Superior temporal gyrus (tissue), 1 donor: Measurements from ENCODE around the gene RNF113B.

Experiments
- DNase-seq: peaks from one replicate; pipeline ENCODE4 v3.0.0-alpha.2; 2016; ENCODE audit errors: extremely low spot score

RNF113B gene

DNA sequence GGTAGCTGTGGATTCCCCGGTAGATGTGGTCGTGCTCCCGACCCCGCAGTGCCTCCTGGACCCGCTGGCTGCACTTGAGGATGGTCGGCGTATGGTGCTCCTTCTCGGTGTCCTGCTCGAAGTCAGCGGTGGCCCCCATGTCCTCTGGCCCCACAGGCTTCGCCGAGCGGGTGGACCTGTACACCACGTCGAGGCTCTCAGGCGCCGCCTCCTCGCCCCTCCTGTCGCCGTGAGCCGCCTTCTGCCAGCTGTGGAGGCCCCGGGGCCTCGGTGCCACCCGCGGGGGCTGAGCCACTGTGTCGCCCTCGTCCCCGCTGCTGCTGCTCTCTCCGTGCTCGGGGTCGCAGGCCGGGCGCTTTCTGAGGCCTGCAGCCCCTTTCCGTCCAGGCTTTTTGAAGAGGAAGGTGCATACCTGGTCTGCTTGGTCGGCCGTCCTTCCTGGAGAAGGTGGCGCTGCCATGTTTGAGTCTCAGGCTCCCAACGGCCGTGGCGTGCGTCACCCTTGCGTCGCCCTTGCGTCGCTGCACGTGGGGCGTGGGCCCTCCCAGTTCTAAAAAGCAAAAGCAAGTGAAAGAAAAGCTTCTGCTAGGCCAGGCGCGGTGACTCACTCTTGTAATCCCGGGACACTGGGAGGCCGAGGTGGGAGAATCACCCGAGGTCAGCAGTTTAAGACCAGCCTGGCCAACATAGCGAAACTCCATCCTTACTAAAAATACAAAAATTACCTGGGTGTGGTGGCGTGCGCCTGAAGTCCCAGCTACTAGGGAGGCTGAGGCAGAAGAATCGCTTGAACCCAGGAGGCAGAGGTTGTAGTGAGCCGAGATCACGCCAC lies at the start of gene RNF113B:
TSS of gene RNF113B (minus strand) at position 493 of the 832 bp plus-strand sequence. CDS start at position 460, 33 bp downstream.
- DNase-seq, result no peak

GRCh38 chr13:98226496-98226895 lies 49.4 kb upstream of the RNF113B start:
- no peak for DNase-seq

DNA sequence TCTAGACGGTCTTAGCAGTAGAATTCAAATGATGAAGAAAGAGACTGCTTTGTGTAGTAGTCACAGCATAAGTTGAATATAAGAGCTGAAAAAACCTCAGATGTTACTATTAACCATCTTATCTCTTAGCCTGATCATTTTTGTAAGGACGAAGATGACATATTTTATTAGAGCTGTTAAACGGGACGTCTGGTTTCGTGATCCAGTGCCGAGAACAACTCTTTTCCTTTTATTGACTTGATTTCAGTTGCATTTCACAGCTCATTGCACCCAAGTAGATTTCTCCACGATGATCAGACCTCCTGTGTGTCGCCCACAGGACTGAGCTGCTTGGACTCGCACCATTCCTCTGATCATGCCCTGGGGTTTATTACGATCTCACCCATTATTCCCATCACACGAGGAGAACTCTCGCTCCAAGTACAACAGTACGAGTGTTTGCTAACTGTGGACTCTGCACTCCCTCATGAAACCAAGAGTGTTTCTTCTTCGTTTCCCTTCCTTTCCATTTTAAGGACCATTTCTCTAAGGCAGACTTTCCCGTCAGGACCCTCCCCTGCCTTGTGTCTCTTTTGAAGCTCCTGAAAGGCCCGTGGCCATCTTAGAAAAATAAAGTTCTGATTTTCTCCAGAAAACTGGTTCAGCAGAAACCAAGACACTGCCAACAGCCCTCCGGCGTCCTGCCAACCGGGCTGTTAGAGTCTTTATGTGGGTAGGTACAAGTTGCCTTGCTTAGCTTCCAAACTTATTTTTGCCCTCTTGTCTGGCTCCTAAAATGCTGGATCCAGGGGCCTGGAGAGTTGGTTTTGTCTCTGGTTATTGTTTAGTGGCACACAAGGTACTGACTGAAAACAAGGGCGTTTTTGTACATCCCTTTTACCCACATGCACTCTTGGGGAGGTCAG lies 48.2 kb upstream of the RNF113B start:
- peak; percentile 48 for DNase-seq

DNA sequence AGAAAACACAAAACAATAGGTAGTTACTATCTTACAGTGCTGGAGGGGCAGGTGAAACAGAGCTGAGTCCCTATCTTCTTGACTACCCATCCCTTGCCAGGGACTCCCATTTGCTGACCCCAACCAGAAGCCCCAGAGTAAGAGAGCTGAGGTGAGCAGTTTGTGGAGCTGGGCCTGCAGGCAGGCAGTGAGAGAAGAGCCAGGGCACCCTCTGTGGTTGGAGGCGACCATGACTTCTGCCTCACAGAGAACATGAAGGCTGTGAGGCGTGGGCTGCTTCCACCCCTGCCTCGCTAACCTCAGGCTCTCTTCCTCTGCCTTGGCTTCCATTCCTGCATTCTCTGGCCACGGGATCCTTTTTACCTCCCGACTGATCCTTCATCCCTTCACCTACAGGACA lies 47.5 kb upstream of the RNF113B start:
- no peak for DNase-seq

GRCh38 chr13:98223741-98224140 lies 46.7 kb upstream of the RNF113B start:
- DNase-seq, result no peak

GRCh38 chr13:98222816-98223215 lies 45.7 kb upstream of the RNF113B start:
- DNase-seq, result no peak

- no peak for DNase-seq
Observed at GRCh38 chr13:98222081-98222554, 45.0 kb upstream of the RNF113B start.

DNA sequence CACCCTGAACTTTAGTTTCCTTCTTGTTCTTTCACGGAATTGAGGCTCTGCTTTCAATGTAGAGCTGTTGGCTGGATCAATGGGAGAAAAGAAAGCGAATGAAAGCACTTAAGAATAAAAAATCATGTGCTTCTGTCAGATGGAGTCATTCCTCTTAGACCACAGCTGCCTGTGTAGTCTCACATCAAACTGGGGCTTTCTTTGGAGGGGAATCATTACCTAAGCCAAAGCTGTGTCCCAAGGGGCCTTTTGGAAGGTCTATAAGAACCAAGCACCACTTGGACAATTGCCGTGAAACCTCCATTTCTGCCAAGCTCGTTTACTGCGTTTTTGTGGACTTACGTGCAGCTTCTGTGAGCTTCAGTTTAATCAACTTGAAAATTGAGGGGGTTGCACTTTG lies 44.2 kb upstream of the RNF113B start:
- DNase-seq, result no peak

DNA sequence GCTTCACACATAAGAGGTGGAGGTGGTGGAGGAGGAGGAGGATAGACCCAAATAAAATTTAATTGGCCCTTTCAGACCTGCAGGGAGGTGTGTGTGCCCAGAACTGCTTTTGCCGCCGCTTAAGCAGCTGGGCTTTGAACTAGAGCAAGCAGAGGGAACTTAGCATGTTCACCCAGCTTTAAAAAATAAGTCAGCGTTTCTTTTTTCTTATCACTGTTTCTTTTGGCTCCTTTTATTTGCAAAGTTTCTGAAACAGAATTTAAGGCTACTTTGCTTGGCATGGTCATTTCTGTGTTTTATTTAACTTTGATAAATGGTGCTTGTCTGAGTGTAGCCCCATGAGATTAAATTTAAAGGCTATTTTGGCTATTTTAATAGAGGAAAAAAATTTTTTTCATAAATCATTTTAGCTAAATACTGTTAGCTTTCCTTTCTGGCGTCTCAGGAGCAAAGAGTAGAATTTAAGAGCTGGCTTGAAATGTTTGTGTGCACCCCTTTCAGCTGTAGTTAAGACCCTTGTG lies 43.3 kb upstream of the RNF113B start:
- DNase-seq, result no peak

GRCh38 chr13:98219685-98220084 lies 42.6 kb upstream of the RNF113B start:
- DNase-seq, result no peak

GRCh38 chr13:98217597-98217996 lies 40.5 kb upstream of the RNF113B start:
- no peak for DNase-seq

- no peak for DNase-seq
Observed at GRCh38 chr13:98216711-98217285, 39.7 kb upstream of the RNF113B start.

DNA sequence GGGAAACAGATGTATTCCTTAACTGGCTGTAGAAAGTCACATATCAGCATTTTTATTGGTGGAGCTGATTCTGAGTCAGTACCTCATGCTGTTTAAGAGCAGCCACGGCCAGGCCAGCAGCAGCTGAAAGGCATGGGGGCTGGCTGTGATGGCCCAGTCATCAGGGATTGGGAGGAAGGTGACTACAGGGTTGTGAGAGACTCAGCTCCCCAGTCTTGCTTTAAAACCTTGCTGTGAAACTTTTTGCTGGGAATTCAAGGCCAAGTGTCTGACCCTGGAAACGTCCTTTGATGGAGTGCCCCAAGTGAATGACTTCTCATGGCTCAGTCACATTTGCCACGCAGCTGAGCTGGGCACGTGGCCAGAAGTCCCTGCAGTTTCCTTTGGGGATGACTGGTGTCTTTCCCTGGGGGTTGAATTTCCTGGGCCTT lies 39.1 kb upstream of the RNF113B start:
- DNase-seq, result no peak

DNA sequence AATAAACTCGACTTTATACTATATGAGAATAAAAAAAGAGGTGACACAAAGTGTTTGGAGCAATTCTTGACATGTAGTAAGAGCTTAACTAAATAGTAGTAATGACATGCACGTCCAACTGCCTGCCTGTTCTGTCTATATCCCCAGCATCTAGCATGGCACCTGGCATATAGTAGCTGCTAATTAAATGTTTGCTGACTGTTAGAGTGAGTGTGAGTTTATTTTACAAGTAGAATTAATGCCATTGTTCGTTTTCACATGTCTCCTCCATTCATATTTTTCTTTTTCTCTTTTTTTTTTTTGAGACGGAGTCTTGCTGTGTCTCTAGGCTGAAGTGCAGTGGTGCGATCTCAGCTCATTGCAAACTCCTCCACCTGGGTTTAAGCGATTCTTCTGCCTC lies 38.4 kb upstream of the RNF113B start:
- no peak for DNase-seq

GRCh38 chr13:98214707-98215106 lies 37.6 kb upstream of the RNF113B start:
- DNase-seq, result no peak

DNA sequence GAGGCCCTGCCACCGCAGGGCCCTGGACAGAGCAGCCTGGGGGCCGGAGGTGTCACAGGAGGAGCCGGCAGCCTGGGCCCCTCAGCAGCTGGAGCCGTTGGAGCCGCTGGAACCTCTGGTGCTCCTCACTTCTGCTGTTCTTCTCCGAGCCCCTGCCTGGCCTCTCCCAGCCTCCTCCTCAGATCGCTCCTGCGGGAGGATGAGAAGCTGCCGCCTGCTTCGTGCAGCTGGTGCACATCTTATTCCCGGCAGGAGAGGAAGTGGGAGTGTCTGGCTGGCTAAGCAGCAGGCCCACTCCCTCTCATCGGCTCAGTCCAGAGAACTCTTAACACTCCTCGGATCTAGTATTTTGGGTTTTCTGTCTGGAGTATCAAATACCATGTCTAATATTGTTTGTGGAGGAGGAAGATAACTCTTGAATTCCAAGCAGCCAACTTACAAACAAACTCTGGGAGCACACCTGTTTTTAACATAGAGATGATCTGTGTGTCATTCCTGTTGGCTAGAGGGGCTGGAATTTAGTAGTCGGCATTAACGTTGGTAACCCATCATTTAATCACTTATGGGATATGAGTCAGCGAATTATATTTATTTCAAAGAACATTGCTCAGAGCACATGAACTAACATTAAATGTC lies 37.1 kb upstream of the RNF113B start:
- no peak for DNase-seq

GRCh38 chr13:98213354-98213753 lies 36.3 kb upstream of the RNF113B start:
- DNase-seq, result no peak

DNA sequence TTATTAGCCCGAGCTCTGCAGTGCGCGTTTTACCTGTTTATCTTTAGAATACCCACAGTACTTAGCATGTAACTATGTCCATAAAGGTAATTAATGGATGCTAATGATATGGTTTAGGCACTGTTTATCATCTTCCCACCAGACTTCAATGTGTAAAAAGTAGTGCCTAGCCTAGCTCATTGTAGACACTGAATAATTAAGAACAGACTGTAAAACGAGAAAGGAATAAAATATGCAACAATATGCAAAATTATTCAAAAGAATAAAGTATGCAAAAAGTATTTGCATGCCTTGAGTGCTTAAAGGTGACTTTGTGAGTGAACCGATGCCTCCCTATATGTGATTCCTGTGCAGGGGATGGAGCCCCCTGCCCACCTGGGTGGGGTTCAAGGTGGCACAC lies 35.7 kb upstream of the RNF113B start:
- no peak for DNase-seq

- no peak for DNase-seq
Observed at GRCh38 chr13:98208606-98209005, 31.5 kb upstream of the RNF113B start.

DNA sequence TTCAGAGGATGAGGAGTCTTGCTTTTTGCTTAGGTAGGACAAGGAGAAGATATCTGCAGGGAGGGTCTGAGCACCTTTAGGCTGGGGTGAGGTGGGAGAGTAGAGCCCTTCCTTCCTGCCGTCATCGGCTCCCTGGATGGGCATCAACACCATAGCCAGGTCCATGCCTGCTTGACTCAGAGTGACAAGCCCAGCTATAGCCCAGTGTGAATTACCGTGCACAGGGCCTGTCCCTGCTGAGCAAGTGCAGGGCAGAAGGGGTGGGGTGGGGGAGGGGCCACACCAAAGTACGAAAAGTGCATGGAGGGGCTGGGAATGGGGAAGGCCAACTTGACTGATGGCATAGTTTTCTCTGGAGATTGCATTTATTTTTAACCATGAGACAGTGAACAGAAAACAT lies 30.3 kb upstream of the RNF113B start:
- DNase-seq, result no peak

DNA sequence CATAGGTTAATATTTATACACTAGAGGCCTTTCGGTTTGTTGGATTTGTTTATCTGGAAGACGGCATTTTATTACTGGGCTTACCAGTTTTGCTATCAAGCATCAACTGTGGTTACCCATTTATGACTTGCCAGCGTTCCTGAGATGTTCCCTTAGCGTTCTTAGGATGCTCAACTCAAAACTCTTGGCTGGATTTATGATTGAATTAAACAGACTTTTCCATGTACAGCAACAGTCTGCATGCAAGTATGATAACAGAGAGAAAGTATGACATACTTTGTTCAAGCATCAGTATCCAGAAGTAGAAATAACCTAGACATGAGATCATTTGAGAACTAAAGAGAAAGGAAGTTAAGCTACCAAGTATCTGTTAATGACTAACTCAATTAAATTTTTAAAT lies 29.9 kb upstream of the RNF113B start:
- no peak for DNase-seq

- DNase-seq, result no peak
Observed at GRCh38 chr13:98204546-98204945, 27.5 kb upstream of the RNF113B start.
